ENCODE measurements around the gene HIBCH.

DNA sequence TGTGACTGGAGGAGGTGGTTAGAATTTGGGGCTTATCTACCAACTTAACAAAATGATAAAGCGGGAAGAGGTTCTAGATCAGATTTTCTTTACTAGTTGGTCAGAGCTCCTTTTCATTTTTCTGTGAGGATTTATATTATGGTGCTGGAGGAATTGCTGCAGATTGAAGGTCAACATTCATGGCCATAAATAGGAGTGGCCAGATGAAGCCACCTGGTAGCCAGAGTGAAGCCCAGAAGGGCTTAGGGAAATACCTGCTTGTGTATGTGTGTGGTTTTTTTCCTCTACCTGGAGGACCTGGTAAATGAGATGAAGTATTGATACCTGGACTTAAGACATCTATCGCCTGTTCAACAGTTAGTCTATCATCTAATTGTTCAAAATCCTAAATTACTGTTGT, 134.2 kb downstream of the HIBCH start:
- TF ChIP-seq, protein P1, sequence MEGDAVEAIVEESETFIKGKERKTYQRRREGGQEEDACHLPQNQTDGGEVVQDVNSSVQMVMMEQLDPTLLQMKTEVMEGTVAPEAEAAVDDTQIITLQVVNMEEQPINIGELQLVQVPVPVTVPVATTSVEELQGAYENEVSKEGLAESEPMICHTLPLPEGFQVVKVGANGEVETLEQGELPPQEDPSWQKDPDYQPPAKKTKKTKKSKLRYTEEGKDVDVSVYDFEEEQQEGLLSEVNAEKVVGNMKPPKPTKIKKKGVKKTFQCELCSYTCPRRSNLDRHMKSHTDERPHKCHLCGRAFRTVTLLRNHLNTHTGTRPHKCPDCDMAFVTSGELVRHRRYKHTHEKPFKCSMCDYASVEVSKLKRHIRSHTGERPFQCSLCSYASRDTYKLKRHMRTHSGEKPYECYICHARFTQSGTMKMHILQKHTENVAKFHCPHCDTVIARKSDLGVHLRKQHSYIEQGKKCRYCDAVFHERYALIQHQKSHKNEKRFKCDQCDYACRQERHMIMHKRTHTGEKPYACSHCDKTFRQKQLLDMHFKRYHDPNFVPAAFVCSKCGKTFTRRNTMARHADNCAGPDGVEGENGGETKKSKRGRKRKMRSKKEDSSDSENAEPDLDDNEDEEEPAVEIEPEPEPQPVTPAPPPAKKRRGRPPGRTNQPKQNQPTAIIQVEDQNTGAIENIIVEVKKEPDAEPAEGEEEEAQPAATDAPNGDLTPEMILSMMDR (IDR thresholded peaks at IDR 0.05; ENCODE audit: extremely low read depth in 1 of 2, insufficient read depth in 1 of 2, low read depth in 1 of 2, low read length in 2 of 2), result no peak
- TF ChIP-seq EZH2 (IDR thresholded peaks at IDR 0.05; ENCODE audit: borderline replicate concordance, low read depth, low read length, severe bottlenecking), result no peak
- no peak for TF ChIP-seq POLR2AphosphoS5 (IDR thresholded peaks at IDR 0.05; ENCODE audit: insufficient read depth, low read depth, low read length)
- TF ChIP-seq POLR2A (IDR thresholded peaks at IDR 0.05; ENCODE audit: low read depth, low read length), result no peak
- TF ChIP-seq, protein P2, sequence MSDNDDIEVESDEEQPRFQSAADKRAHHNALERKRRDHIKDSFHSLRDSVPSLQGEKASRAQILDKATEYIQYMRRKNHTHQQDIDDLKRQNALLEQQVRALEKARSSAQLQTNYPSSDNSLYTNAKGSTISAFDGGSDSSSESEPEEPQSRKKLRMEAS (IDR thresholded peaks at IDR 0.05; ENCODE audit: insufficient read depth, insufficient read length), result no peak
- TF ChIP-seq GATA2 (IDR thresholded peaks at IDR 0.05; ENCODE audit: insufficient read depth, insufficient read length, low read depth, low read length), result no peak
- no peak for TF ChIP-seq MYC (IDR thresholded peaks at IDR 0.05; ENCODE audit: low read depth, low read length)
